IMR-90 (cell line): Measurements from ENCODE around the gene PSAP. TPM values are rescaled to one million over a fixed set of nuclear protein-coding genes. Genes with fewer than 3 reads are reported as not detected.

Source experiments
- ATAC-seq: fragments of 200-7000 bp; cut with Tn5 transposase; 2 replicates; pipeline ENCODE4 v1.9.1; 2020; ENCODE audit warnings: low read depth, mild to moderate bottlenecking, moderate library complexity
- BruUV-seq: library from RNA; stranded (reverse); fragments of 400-500 nt; replicated peaks from 2 replicates; lab custom pipeline; 2021; lab: Mats Ljungman, UMichigan
- CTCF ChIA-PET: fragments of 300-600 bp; formaldehyde crosslinking; extraction: SDS; loops from one replicate; lab custom pipeline; 2021; ENCODE audit warnings: antibody characterized with exemption; lab: Yijun Ruan, JAX
- POLR2A ChIA-PET: fragments of 300-600 bp; sonication (Branson Sonifier 250); formaldehyde crosslinking; loops from one replicate; lab custom pipeline; 2022; ENCODE audit warnings: antibody characterized with exemption; ENCODE audit not compliant: unreplicated experiment; lab: Charles Lee
- DNase-seq: peaks from one replicate; pipeline ENCODE4 v3.0.0; 2013
- H2AFZ ChIP-seq: replicated peaks from 2 replicates; pipeline ENCODE3; 2013; ENCODE audit warnings: low read length, mild to moderate bottlenecking; ENCODE audit not compliant: poor library complexity
- H2AK5ac ChIP-seq: 2 replicates; pipeline ENCODE4 v1.6.1; 2013; ENCODE audit warnings: low read depth, low read length, inconsistent platforms
- H2AK9ac ChIP-seq: replicated peaks from 2 replicates; pipeline ENCODE3; 2013; ENCODE audit warnings: mild to moderate bottlenecking, low read depth, low read length, moderate library complexity; ENCODE audit not compliant: poor library complexity
- H2BK120ac ChIP-seq: 2 replicates; pipeline ENCODE4 v1.6.1; 2013; ENCODE audit warnings: low read depth, low read length, inconsistent platforms
- H2BK15ac ChIP-seq: 3 replicates; pipeline ENCODE4 v1.6.1; 2013; ENCODE audit warnings: low read depth, low read length, inconsistent platforms
- H2BK20ac ChIP-seq: 2 replicates; pipeline ENCODE4 v1.6.1; 2013; ENCODE audit warnings: low read depth, mild to moderate bottlenecking, inconsistent platforms, low read length, moderate library complexity
- H2BK5ac ChIP-seq: 2 replicates; pipeline ENCODE4 v1.6.1; 2013; ENCODE audit warnings: mild to moderate bottlenecking, low read depth, low read length, inconsistent platforms; ENCODE audit not compliant: poor library complexity, severe bottlenecking
- H3K14ac ChIP-seq: replicated peaks from 2 replicates; pipeline ENCODE4 v1.6.1; 2013; ENCODE audit warnings: low read depth, low read length, inconsistent platforms
- H3K18ac ChIP-seq: 2 replicates; pipeline ENCODE4 v1.6.1; 2013; ENCODE audit warnings: low read depth, low read length, control low read depth
- H3K23ac ChIP-seq: 2 replicates; pipeline ENCODE4 v1.6.1; 2013; ENCODE audit warnings: low read depth, low read length, inconsistent platforms
- H3K27ac ChIP-seq: 2 replicates; pipeline ENCODE4 v1.5.1; 2013; ENCODE audit warnings: mild to moderate bottlenecking, control low read depth, low read length; ENCODE audit not compliant: insufficient read depth
- H3K27me3 ChIP-seq: 2 replicates; pipeline ENCODE4 v1.6.1; 2013; ENCODE audit warnings: low read length; ENCODE audit not compliant: control insufficient read depth, insufficient read depth
- H3K36me3 ChIP-seq: 2 replicates; pipeline ENCODE4 v1.6.1; 2013; ENCODE audit warnings: low read length, mixed read lengths; ENCODE audit not compliant: control insufficient read depth, insufficient read depth
- H3K4ac ChIP-seq: 2 replicates; pipeline ENCODE4 v1.6.1; 2013; ENCODE audit warnings: low read depth, low read length, inconsistent platforms
- H3K4me1 ChIP-seq: 2 replicates; pipeline ENCODE4 v1.6.1; 2013; ENCODE audit warnings: low read length, mixed read lengths; ENCODE audit not compliant: control insufficient read depth, insufficient read depth
- H3K4me2 ChIP-seq: 2 replicates; pipeline ENCODE4 v1.6.1; 2013; ENCODE audit warnings: low read depth, mild to moderate bottlenecking, control low read depth, low read length, moderate library complexity
- H3K4me3 ChIP-seq: 2 replicates; pipeline ENCODE4 v1.5.1; 2013; ENCODE audit warnings: low read depth, mild to moderate bottlenecking, control low read depth, low read length, moderate library complexity; ENCODE audit not compliant: insufficient read depth
- H3K56ac ChIP-seq: 2 replicates; pipeline ENCODE4 v1.6.1; 2013; ENCODE audit warnings: low read length, inconsistent platforms; ENCODE audit not compliant: insufficient read depth; ENCODE audit errors: extremely low read depth
- H3K79me1 ChIP-seq, 2 experiments: 2 replicates each; pipeline ENCODE4 v1.6.1; 2013; ENCODE audit warnings: low read length in 2 of 2, inconsistent platforms in 1 of 2, low read depth in 1 of 2
- H3K9ac ChIP-seq: 2 replicates; pipeline ENCODE4 v1.6.1; 2013; ENCODE audit warnings: low read depth, low read length, control low read depth
- H3K9me1 ChIP-seq: 2 replicates; pipeline ENCODE4 v1.6.1; 2013; ENCODE audit warnings: low read length, inconsistent platforms; ENCODE audit not compliant: insufficient read depth
- H3K9me3 ChIP-seq: 2 replicates; pipeline ENCODE4 v1.6.1; 2013; ENCODE audit warnings: low read length; ENCODE audit not compliant: control insufficient read depth, insufficient read depth
- H4K20me1 ChIP-seq: 2 replicates; pipeline ENCODE4 v1.6.1; 2013; ENCODE audit warnings: low read length, inconsistent platforms; ENCODE audit not compliant: insufficient read depth
- H4K5ac ChIP-seq: 2 replicates; pipeline ENCODE4 v1.6.1; 2013; ENCODE audit warnings: mild to moderate bottlenecking, low read depth, low read length, control low read depth
- H4K8ac ChIP-seq, 2 experiments: 2 replicates each; pipeline ENCODE4 v1.6.1; 2013; ENCODE audit warnings: low read depth in 2 of 2, low read length in 2 of 2, control low read depth in 1 of 2, inconsistent platforms in 1 of 2
- H4K91ac ChIP-seq: 2 replicates; pipeline ENCODE4 v1.6.1; 2013; ENCODE audit warnings: low read depth, low read length, inconsistent platforms; ENCODE audit not compliant: insufficient read depth
- CEBPB ChIP-seq: IDR thresholded peaks from 2 replicates; pipeline ENCODE4 v1.6.1; 2012; ENCODE audit warnings: low read depth, low read length, improper control_type of control experiment
- CHD1 ChIP-seq: IDR thresholded peaks from 2 replicates; pipeline ENCODE4 v1.6.1; 2012; ENCODE audit warnings: low read depth, low read length, improper control_type of control experiment
- MAFK ChIP-seq: IDR thresholded peaks from 2 replicates; pipeline ENCODE4 v1.6.1; 2012; ENCODE audit warnings: low read depth, low read length, improper control_type of control experiment
- MAZ ChIP-seq: IDR thresholded peaks from 2 replicates; pipeline ENCODE4 v1.6.1; 2012; ENCODE audit warnings: low read depth, mild to moderate bottlenecking, low read length, improper control_type of control experiment, moderate library complexity, borderline replicate concordance
- MXI1 ChIP-seq: IDR thresholded peaks from 2 replicates; pipeline ENCODE4 v1.6.1; 2012; ENCODE audit warnings: low read depth, mild to moderate bottlenecking, low read length, moderate library complexity, borderline replicate concordance
- POLR2A ChIP-seq: IDR thresholded peaks from 2 replicates; pipeline ENCODE4 v1.6.1; 2012; ENCODE audit warnings: mild to moderate bottlenecking, low read depth, low read length
- RAD21 ChIP-seq: IDR thresholded peaks from 2 replicates; pipeline ENCODE4 v1.6.1; 2012; ENCODE audit warnings: low read length, improper control_type of control experiment
- WGBS, 2 experiments: methylation state at CpG; one replicate each; pipeline versions ENCODE4 v1.1.5 to v1.1.7; 2013; ENCODE audit warnings: missing lambda C conversion rate in 2 of 2; ENCODE audit not compliant: insufficient read length in 1 of 2; ENCODE audit errors: extremely low coverage in 2 of 2; 5-methylcytosine and 5-hydroxymethylcytosine counted together
- dilution Hi-C: fragments of 300-500 bp; cut with HindIII; formaldehyde crosslinking; loops from one replicate; pipeline ENCODE4 v1.14.3; 2018; ENCODE audit warnings: low sequenced_read_pairs; ENCODE audit not compliant: unreplicated experiment
- in situ Hi-C: fragments of 300-500 bp; cut with MboI; formaldehyde crosslinking; loops from 3 replicates; pipeline ENCODE4 v1.14.3; 2019; ENCODE audit warnings: low sequenced_read_pairs, inconsistent platforms, mixed read lengths
- intact Hi-C: fragments of 100-400 bp; cut with micrococcal nuclease; formaldehyde crosslinking; loops from 2 replicates; pipeline ENCODE4 v1.10.0; 2022
- polyA plus RNA-seq, 3 experiments: library from polyadenylated mRNA; depleted of rRNA; stranded (reverse); fragments of >200 nt; gene quantifications; 2 replicates each; pipeline ENCODE4 v1.2.3, GENCODE V29; 2012; ENCODE audit warnings: low replicate concordance in 1 of 3
- total RNA-seq: library from RNA; depleted of rRNA; stranded (reverse); fragments of >200 nt; gene quantifications from 2 replicates; pipeline ENCODE4 v1.2.3, GENCODE V29; 2012
- TF ChIP-seq, protein P1 (sequence below): fragments of 150-350 bp; IDR thresholded peaks from 2 replicates; pipeline ENCODE4 v1.6.1; 2017; ENCODE audit warnings: mild to moderate bottlenecking, antibody characterized with exemption, low read length, low read depth

Gene PSAP
- total and polyA plus RNA-seq, 2 of the 4 experiments (the other 2 are of a cell fraction) = 216 to 876 TPM

GRCh38 chr10:71880425-71881306, 29.6 kb upstream of the PSAP start (continued):
- TF ChIP-seq MAFK = no peak

DNA sequence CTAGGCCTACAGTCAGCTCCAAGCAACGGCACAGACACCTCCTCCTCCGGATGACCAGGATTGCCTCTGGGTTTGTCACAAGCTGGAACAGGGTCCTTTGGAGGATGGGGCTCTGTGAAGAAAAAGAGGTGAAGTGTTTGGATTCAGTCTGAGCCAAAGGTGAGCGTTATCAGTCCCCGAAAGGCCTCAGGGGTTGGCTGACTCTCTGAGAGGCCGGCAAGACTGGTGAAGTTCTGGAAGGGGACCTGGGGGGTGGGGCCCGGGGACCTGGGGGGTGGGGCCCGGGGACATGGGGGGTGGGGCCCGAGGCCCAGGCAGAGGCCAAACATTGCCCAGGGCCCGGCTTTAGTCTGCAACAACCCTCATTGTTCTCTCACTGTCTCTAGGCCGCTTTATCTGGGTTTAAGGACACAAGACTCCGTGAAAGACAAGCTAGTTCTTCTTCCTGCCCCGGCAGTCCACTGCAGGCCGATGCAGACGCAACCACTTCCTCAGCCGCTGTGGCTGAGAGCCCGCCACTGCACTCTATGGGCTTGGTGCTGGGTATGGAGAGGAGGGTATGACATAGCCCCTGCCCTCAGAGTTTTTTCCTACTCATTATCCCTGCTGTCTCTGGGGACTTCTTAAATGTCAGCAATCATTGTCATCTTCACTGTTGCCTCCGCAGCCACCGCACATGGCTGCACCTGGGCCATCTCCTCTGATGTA, 27.4 kb upstream of the PSAP start:
- Histone ChIP-seq H3K9me1 (no peaks in the 10 kb centered on the region), H3K27ac (no peak overlapping the region), H2BK15ac (no peak overlapping the region), H3K36me3 (no peaks in the 10 kb centered on the region), H3K4me3 (no peak overlapping the region), H3K23ac (no peak overlapping the region), H3K9ac (no peak overlapping the region), H3K9me3 (no peaks in the 10 kb centered on the region), H2BK5ac (no peak overlapping the region), H4K8ac (no peak overlapping the region), H2AK9ac (no peak overlapping the region), H3K4me2 (no peak overlapping the region), H2AK5ac (no peak overlapping the region), H3K14ac (no peak overlapping the region), H3K4ac (no peak overlapping the region), H4K20me1 (peaks cover 10% of the 10 kb centered on the region; the same call in 1 of the 2 replicates), H3K79me1 (no peaks in the 10 kb centered on the region), H2BK20ac (no peak overlapping the region), H3K18ac (no peak overlapping the region), H2BK120ac (no peak overlapping the region), H4K91ac (no peak overlapping the region), H3K56ac (no peak overlapping the region), H3K27me3 (peaks cover 52% of the 10 kb centered on the region), H4K5ac (no peak overlapping the region), H3K4me1 (no peaks in the 10 kb centered on the region), H2AFZ (no peak overlapping the region)
- ChIA-PET CTCF (interaction anchor here (0.7 kb wide), 1 partner anchor 38 kb away, joined by 4 read pairs; no protein-coding TSS in a partner anchor), POLR2A (no interaction called here)
- ATAC-seq (no peak), DNase-seq (no peak)
- in situ Hi-C loops (no loop called here), intact Hi-C loops (no loop called here), dilution Hi-C loops (no loop called here)
- TF ChIP-seq MXI1 = no peak
- TF ChIP-seq, protein P1, sequence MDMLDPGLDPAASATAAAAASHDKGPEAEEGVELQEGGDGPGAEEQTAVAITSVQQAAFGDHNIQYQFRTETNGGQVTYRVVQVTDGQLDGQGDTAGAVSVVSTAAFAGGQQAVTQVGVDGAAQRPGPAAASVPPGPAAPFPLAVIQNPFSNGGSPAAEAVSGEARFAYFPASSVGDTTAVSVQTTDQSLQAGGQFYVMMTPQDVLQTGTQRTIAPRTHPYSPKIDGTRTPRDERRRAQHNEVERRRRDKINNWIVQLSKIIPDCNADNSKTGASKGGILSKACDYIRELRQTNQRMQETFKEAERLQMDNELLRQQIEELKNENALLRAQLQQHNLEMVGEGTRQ = no peak
- no peak for TF ChIP-seq CHD1
- no peak for TF ChIP-seq RAD21
- TF ChIP-seq POLR2A = no peak
- no peak for TF ChIP-seq MAZ
- TF ChIP-seq CEBPB = no peak
- TF ChIP-seq MAFK = no peak
- no TSS peak for BruUV-seq
- WGBS, 2 experiments = no CpG with 5 or more reads among the region's 18 CpGs
